GM19025 (cell line): ENCODE measurements around the gene ARHGAP5.

ENCODE experiments used
- ATAC-seq: cut with Tn5 transposase; IDR thresholded peaks from one replicate; pipeline ENCODE4 v1.9.1; 2021; ENCODE audit warnings: mild to moderate bottlenecking, low read depth, moderate library complexity; ENCODE audit not compliant: unreplicated experiment

The ARHGAP5 gene, protein sequence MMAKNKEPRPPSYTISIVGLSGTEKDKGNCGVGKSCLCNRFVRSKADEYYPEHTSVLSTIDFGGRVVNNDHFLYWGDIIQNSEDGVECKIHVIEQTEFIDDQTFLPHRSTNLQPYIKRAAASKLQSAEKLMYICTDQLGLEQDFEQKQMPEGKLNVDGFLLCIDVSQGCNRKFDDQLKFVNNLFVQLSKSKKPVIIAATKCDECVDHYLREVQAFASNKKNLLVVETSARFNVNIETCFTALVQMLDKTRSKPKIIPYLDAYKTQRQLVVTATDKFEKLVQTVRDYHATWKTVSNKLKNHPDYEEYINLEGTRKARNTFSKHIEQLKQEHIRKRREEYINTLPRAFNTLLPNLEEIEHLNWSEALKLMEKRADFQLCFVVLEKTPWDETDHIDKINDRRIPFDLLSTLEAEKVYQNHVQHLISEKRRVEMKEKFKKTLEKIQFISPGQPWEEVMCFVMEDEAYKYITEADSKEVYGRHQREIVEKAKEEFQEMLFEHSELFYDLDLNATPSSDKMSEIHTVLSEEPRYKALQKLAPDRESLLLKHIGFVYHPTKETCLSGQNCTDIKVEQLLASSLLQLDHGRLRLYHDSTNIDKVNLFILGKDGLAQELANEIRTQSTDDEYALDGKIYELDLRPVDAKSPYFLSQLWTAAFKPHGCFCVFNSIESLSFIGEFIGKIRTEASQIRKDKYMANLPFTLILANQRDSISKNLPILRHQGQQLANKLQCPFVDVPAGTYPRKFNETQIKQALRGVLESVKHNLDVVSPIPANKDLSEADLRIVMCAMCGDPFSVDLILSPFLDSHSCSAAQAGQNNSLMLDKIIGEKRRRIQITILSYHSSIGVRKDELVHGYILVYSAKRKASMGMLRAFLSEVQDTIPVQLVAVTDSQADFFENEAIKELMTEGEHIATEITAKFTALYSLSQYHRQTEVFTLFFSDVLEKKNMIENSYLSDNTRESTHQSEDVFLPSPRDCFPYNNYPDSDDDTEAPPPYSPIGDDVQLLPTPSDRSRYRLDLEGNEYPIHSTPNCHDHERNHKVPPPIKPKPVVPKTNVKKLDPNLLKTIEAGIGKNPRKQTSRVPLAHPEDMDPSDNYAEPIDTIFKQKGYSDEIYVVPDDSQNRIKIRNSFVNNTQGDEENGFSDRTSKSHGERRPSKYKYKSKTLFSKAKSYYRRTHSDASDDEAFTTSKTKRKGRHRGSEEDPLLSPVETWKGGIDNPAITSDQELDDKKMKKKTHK (N-terminal part only)

GRCh38 chr14:32077081-32078022 lies at the start of gene ARHGAP5:
Gene ARHGAP5, plus strand, starts transcription at chr14:32077304. Its CDS starts 13,366 bp downstream, at chr14:32090670.
- peak; percentile 39 for ATAC-seq

DNA sequence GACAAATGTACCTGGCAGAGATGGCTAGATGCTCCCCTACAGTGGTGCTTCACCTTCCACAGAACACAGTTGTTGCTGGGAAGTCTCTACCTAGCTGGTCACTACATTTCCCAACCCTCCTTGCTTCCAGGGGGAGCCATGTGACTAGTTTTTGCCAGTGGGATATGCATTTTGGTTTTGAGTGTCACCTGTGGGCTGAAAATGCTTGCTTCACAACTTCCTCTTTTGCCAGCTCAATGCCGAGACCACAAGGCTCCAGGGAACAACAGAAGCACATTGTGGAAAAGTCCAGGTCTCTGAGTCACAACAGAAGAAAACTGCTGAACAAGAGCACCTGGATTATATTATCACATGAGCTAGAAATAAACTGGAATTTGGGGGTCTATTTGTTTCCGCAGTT lies 48.5 kb upstream of the ARHGAP5 start:
- ATAC-seq = no peak

- ATAC-seq = no peak
Observed at GRCh38 chr14:32033543-32033942, 43.6 kb upstream of the ARHGAP5 start.

DNA sequence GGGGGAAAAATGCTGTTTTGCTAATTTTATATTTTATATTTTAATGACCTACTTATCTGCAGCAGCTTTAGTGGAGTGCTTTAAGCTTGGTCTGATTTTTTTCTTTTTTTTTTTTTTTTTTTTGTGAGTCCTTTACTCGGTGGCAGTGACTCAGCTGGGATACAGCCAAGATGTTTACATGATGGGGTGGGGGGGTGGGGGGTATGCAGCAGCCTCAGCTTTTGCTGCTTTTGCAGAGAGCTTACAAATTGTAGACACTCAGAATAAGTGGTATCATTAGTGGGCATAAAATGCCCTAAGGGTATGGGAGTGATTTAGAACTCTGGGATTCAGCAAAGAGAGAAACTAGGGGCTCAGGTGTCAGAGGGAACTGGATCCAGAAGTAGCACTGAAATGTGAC lies 38.2 kb upstream of the ARHGAP5 start:
- ATAC-seq = no peak

GRCh38 chr14:32039401-32040030 lies 37.6 kb upstream of the ARHGAP5 start:
- ATAC-seq = no peak

DNA sequence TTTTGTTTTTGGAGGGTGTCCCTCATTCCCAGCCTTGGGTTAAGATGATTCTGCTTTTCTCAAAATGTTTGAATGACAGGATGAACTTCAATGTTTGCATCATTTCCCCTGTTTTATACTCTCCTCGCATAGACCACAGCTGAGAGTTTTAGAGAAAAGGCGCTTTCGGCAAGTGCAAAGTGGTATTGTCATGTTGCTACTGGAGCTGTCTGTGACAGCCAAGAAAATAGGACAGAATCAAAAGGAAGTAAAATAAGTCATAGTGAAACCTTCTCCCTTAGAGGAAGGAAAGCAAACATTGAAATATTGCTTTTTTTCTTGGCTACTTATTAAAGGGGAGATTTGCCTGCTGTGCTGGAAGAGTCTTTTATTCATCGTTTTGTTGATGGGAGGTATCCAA lies 33.5 kb upstream of the ARHGAP5 start:
- no peak for ATAC-seq

DNA sequence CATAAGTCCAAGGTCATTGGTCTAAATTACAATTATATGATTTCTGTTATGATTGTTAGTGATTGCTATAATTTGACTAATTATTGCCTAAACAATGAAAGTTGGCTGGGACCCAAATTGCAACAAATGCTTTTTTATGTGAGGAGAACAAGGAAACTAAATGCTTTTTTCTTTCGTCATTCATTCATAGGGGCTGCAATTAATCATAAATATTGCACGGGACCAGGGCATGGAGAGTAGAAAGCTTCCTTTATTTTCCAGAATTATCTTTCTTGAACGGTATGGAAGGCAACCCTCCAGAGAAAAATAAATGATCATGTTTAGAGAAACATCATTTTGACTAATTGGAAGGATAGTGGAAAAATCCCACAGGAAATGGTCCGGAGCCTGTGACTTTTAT lies 32.6 kb upstream of the ARHGAP5 start:
- ATAC-seq = no peak

DNA sequence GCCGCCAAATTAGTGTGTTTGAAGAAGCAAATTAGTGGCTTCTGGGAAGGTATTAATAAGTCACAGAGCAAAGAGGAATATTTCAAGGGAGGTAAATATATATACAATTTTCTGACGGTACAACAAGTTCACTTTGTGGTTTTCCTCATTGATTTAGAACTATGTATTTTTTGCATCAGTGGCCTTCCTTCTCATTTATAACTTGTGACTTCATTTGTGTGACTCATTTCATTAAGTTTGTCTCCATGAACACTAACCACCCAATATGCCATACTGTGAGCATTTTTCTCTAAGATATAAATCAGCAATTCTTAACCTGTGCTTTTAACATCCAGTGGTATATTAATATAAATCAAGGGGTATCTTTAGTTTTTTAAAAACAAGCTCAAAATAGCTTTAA lies 29.3 kb upstream of the ARHGAP5 start:
- no peak for ATAC-seq

GRCh38 chr14:32049361-32050088 lies 27.6 kb upstream of the ARHGAP5 start:
- no peak for ATAC-seq

- no peak for ATAC-seq
Observed at GRCh38 chr14:32050878-32051277, 26.2 kb upstream of the ARHGAP5 start.

DNA sequence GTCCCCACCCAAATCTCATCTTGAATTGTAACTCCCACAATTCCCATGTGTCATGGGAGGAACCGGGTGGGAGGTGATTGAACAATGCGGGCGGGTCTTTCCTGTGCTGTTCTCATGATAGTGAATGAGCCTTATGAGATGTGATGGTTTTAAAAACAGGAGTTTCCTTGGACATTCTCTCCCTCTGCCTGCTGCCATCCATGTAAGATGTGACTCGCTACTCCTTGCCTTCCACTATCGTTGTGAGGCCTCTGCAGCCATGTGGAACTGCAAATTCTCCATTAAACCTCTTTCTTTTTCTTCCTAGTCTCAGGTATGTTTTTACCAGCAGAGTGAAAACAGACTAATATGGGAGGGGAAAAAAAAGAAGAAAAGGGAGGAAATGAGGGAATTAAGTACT lies 22.6 kb upstream of the ARHGAP5 start:
- no peak for ATAC-seq

- no peak for ATAC-seq
Observed at GRCh38 chr14:32055175-32055574, 21.9 kb upstream of the ARHGAP5 start.

DNA sequence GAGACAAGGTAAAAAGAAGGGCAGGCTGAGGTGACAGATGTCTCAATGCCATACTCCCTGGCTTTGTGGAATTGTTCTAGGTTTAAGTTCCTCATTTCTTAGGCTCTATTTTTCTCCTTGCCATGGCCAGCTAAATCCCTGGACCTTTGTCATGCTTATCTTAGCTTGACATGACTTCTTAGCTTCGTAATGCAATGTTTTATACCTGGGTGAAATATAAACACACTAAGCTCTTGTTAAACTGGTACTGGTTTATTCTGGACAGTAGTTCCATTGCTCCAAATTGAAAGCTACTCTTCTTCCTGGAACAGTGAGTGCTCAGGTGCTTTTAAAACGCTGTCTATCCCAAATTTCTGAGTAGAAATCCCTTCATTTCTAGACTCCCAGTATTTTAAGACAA lies 17.4 kb upstream of the ARHGAP5 start:
- no peak for ATAC-seq

DNA sequence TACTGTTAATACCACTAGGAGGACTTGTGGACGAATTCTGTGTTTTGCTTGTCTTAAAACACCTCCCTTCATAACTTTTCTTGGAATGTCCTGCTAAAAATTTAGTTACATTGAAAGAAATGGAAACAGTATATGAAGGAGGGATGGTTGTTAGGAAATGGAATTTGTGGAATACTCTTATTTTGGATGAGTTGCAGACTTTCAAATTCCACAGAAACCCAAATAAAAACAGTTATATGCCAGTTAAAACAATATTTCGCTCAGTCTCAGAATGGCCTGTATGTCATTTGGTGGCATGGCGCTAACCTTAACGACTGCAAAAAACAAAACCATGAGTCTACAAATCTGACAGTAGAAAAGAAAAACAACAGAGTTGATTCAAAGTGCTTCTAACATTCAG lies 12.2 kb upstream of the ARHGAP5 start:
- ATAC-seq = no peak

DNA sequence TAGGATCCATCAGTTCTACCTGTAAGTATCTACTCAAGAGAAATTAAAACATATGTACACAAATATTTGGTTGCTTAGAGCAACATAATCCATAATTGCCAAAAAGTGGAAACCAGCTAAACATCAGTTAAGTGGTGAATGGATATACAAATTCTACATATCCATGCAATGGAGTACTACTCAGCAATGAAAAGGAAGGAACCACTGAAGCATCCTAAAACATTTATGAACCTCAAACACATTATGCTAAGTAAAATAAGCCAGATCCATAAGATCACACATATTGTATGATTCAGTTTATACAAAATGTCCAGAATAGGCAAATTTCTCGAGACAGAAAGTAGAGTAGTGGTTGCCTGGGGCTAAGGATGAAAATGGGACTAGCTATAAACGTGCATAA lies 8.4 kb upstream of the ARHGAP5 start:
- no peak for ATAC-seq

- ATAC-seq = no peak
Observed at GRCh38 chr14:32070282-32070681, 6.8 kb upstream of the ARHGAP5 start.

- ATAC-seq = no peak
Observed at GRCh38 chr14:32072676-32073075, 4.4 kb upstream of the ARHGAP5 start.

GRCh38 chr14:32073537-32074189 lies 3.4 kb upstream of the ARHGAP5 start:
- ATAC-seq = no peak
